SU-DHL-6 (cell line): Measurements from ENCODE around the gene BOC.

ENCODE experiments used
- H2AFZ ChIP-seq: fragments of 200-600 bp; sonication (generic); 2 replicates; pipeline ENCODE4 v1.6.1; 2014; ENCODE audit warnings: low read depth, mild to moderate bottlenecking, moderate library complexity, mixed read lengths, antibody characterized with exemption, low read length; ENCODE audit not compliant: severe bottlenecking
- H3F3A ChIP-seq: fragments of 200-600 bp; shearing (Covaris generic); 2 replicates; pipeline ENCODE4 v1.6.0; 2016; ENCODE audit warnings: antibody characterized with exemption, mild to moderate bottlenecking; ENCODE audit not compliant: insufficient read depth
- H3K27ac ChIP-seq: fragments of 200-600 bp; sonication (generic); 2 replicates; pipeline ENCODE4 v1.5.1; 2016; ENCODE audit warnings: low read depth, mild to moderate bottlenecking, low read length, moderate library complexity, mixed read lengths
- H3K27me3 ChIP-seq: fragments of 200-600 bp; sonication (generic), shearing (Covaris generic); 2 replicates; pipeline ENCODE4 v1.6.0; 2014; ENCODE audit warnings: mild to moderate bottlenecking, low read length
- H3K36me3 ChIP-seq: fragments of 200-600 bp; sonication (generic); 2 replicates; pipeline ENCODE4 v1.6.1; 2014; ENCODE audit warnings: mild to moderate bottlenecking, low read length, mixed read lengths
- H3K4me2 ChIP-seq: fragments of 300-600, 200-600 bp; shearing (Covaris generic), sonication (generic); 2 replicates; pipeline ENCODE4 v1.6.0; 2014; ENCODE audit warnings: low read length, low read depth, mild to moderate bottlenecking; ENCODE audit not compliant: poor library complexity, severe bottlenecking
- H3K4me3 ChIP-seq: fragments of 200-600 bp; sonication (generic); 2 replicates; pipeline ENCODE4 v1.5.1; 2014; ENCODE audit warnings: antibody characterized with exemption, low read length, mild to moderate bottlenecking, mixed read lengths; ENCODE audit not compliant: insufficient read depth, poor library complexity, severe bottlenecking
- H3K79me2 ChIP-seq: fragments of 200-600 bp; sonication (generic); 2 replicates; pipeline ENCODE4 v1.6.1; 2014; ENCODE audit warnings: mild to moderate bottlenecking, low read length, moderate library complexity; ENCODE audit not compliant: insufficient read depth
- H3K9ac ChIP-seq: fragments of 200-600 bp; sonication (generic); 2 replicates; pipeline ENCODE4 v1.7.0; 2014; ENCODE audit warnings: mild to moderate bottlenecking, low read length
- H3K9me2 ChIP-seq: fragments of 200-600 bp; sonication (generic); replicated peaks from 2 replicates; pipeline ENCODE4 v1.6.1; 2014; ENCODE audit warnings: low read length; ENCODE audit not compliant: insufficient read depth
- H3K9me3 ChIP-seq: fragments of 200-600 bp; sonication (generic); 2 replicates; pipeline ENCODE4 v1.6.1; 2014; ENCODE audit warnings: low read length, mixed read lengths; ENCODE audit not compliant: insufficient read depth
- H4K20me1 ChIP-seq: fragments of 200-600 bp; sonication (generic); 2 replicates; pipeline ENCODE4 v1.6.1; 2014; ENCODE audit warnings: low read depth, mild to moderate bottlenecking, antibody characterized with exemption, low read length, moderate library complexity, mixed read lengths
- EZH2phosphoT487 ChIP-seq: fragments of 200-600 bp; sonication (generic), shearing (Covaris generic); conservative IDR thresholded peaks from 2 replicates; pipeline ENCODE4 v1.6.1; 2018; ENCODE audit warnings: mild to moderate bottlenecking, antibody characterized with exemption, low read length, moderate library complexity, mixed read lengths
- TF ChIP-seq, protein P1 (sequence below): fragments of 200-600 bp; sonication (generic); IDR thresholded peaks from one replicate; pipeline ENCODE4 v1.5.1; 2017; ENCODE audit warnings: antibody characterized with exemption, mild to moderate bottlenecking, low read length, moderate library complexity; ENCODE audit not compliant: insufficient read depth, poor library complexity, severe bottlenecking

Gene BOC

DNA sequence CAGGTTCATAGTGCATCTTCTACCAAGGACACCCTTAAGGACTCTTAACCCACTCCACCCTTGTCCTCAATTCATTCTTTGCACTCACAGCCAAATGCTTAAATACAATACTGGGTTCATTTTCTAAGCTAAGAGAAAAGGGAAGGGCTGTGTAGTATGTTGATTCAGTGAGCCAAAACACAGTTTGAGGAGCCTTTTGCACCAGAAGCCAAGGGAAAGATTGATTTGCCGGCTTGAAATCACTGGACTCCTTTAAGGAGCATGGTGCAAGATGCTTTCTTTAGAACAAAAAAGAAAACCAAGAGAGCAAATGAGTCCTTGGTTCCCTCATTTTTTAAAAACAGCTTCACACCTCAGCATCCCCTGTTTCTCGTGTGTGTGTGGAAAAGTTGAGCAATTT lies 47.8 kb downstream of the BOC start:
- no peak overlapping the region for H2AFZ ChIP-seq
- H3K36me3 ChIP-seq, result no peaks in the 10 kb centered on the region
- no peaks in the 10 kb centered on the region for H3K9me3 ChIP-seq
- no peak overlapping the region for H3K27ac ChIP-seq
- no peak overlapping the region for H3K4me3 ChIP-seq
- H4K20me1 ChIP-seq, result no peaks in the 10 kb centered on the region
- no peak overlapping the region for H3K4me2 ChIP-seq
- no peak for TF ChIP-seq EZH2phosphoT487
- TF ChIP-seq, protein P1, sequence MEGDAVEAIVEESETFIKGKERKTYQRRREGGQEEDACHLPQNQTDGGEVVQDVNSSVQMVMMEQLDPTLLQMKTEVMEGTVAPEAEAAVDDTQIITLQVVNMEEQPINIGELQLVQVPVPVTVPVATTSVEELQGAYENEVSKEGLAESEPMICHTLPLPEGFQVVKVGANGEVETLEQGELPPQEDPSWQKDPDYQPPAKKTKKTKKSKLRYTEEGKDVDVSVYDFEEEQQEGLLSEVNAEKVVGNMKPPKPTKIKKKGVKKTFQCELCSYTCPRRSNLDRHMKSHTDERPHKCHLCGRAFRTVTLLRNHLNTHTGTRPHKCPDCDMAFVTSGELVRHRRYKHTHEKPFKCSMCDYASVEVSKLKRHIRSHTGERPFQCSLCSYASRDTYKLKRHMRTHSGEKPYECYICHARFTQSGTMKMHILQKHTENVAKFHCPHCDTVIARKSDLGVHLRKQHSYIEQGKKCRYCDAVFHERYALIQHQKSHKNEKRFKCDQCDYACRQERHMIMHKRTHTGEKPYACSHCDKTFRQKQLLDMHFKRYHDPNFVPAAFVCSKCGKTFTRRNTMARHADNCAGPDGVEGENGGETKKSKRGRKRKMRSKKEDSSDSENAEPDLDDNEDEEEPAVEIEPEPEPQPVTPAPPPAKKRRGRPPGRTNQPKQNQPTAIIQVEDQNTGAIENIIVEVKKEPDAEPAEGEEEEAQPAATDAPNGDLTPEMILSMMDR, result no peak
- H3K27me3 ChIP-seq, result no peaks in the 10 kb centered on the region
- H3K9me2 ChIP-seq, result no peaks in the 10 kb centered on the region
- no peaks in the 10 kb centered on the region for H3K79me2 ChIP-seq
- no peak overlapping the region for H3K9ac ChIP-seq
- no peaks in the 10 kb centered on the region for H3F3A ChIP-seq

DNA sequence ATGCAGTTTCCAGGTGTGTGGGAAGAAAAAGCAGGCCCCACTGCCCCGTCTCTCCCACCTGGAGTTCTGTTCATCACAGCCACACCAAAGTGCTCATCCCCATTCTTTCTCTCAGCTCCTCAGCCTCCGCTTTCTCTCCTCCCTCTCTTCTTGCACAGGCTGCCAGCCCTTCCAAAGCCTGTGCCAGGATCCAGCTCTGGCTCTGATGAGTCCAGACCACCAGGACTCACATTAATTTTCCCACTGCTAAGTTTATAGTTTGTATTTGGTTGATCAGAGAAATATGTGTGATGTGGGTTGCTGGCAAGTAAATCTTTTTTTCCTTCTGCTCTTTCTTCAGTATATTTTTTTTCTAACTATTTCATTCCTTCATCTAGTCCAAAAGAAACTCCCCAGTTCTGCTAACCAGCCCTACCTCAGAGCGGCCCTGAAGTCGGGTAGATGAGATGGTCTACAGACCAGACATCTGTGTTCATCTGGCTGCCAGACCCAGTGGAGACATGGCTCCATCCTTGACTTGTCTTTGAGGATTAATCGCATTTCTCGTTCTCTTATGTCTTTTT lies 49.8 kb downstream of the BOC start:
- H3K9me2 ChIP-seq, result no peaks in the 10 kb centered on the region
- H3K9me3 ChIP-seq, result no peaks in the 10 kb centered on the region
- no peak overlapping the region for H3K4me3 ChIP-seq
- H3K4me2 ChIP-seq, result no peak overlapping the region
- H3K9ac ChIP-seq, result no peak overlapping the region
- H3K27me3 ChIP-seq, result no peaks in the 10 kb centered on the region
- H2AFZ ChIP-seq, result no peak overlapping the region
- no peak overlapping the region for H3K27ac ChIP-seq
- H3K36me3 ChIP-seq, result no peaks in the 10 kb centered on the region
- TF ChIP-seq, protein P1, result no peak
- TF ChIP-seq EZH2phosphoT487, result no peak
- no peaks in the 10 kb centered on the region for H4K20me1 ChIP-seq
- H3K79me2 ChIP-seq, result no peaks in the 10 kb centered on the region
- H3F3A ChIP-seq, result no peaks in the 10 kb centered on the region

DNA sequence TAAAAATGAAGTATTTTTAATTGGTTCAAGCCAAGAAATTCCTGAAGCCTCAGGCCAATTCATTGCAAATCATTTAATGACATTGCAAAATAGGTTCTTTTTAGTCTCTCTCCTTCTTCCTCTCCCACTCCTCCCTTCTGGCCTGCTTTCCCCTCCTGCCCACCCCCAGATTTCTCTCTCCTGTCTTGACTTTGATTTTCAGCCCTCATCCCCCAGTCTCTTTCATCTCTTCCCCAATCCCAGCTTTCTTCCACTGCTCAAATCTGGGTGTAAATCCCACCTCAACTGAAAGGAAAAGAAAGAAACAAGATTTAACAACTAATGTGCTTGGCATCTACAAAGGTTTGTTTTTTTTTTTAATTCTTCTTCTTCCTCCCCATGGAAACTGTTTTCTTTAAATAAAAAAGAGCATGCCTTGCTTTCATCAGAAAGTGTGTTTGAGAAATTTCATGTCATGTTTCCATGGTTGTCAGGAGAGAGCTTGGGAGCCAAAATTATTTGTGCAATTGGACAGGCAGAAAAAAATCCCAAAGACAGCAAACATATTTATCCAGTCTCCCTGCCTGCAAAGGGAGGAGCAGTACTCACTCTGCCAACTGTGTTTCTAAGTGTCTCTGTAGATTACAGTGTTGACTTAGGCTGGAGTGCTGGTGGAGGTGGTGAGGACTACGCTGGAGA lies 50.4 kb downstream of the BOC start:
- no peak overlapping the region for H3K4me3 ChIP-seq
- H3K9me3 ChIP-seq, result no peaks in the 10 kb centered on the region
- H3K36me3 ChIP-seq, result no peaks in the 10 kb centered on the region
- no peak overlapping the region for H2AFZ ChIP-seq
- no peaks in the 10 kb centered on the region for H3K79me2 ChIP-seq
- TF ChIP-seq, protein P1, result no peak
- TF ChIP-seq EZH2phosphoT487, result no peak
- H3K4me2 ChIP-seq, result no peak overlapping the region
- no peaks in the 10 kb centered on the region for H3F3A ChIP-seq
- H3K9ac ChIP-seq, result no peak overlapping the region
- no peaks in the 10 kb centered on the region for H3K27me3 ChIP-seq
- H3K9me2 ChIP-seq, result no peaks in the 10 kb centered on the region
- H3K27ac ChIP-seq, result no peak overlapping the region
- H4K20me1 ChIP-seq, result no peaks in the 10 kb centered on the region
